Stimulated activated CD8-positive, alpha-beta memory T cell treated with anti-CD3 and anti-CD28 coated beads, Interleukin-7, amount 100 ng/mL, for 4 hours (primary cell): ENCODE results near the gene HIBADH.
"Not testable (repeated sequence)": the region's sequence is repeated elsewhere in the genome, so short reads cannot be mapped to it uniquely, and the experiment has no call there.

ENCODE experiments used
- DNase-seq, 2 donors: peaks; one replicate each; pipeline ENCODE4 v3.0.0-alpha.2; 2020; ENCODE audit warnings: low read depth in 2 of 2

The HIBADH gene

DNA sequence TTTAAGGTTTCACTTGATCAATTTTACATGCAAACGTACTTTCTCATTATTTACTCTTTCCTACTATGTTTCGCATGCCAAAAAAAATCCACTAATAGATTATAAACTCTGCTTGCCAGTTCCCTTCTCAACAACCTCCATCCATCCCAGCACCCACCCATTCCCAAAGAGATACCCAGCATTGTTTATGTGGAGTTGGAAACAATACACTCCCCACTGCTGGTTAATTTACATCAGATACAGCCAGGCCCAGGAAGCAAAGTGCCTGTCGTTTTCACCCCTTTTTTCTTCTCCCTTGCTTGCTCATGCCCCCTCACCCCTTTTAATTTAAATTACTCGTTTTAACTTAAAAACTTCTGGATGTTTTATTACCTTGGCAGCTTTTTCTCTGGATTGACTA lies 59.9 kb downstream of the HIBADH start:
- DNase-seq = no peak

DNA sequence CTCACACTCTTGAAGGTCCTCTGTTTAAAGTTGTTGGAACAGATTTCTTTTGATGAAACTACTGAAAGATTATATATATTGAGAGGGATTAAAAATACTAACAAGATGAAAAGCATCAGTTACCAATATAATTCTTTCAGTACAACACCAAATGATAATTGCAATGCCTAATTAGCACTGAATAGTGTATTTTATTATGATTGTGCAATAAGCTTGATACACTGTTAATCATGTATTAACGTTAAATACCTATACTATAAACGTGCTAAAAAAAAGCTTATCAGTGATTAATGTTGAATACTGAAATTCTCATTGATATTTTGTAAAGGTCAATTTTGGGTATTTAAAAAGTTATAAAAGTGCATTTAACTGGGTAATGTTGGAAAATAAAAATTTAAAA lies 61.5 kb downstream of the HIBADH start:
- no peak for DNase-seq

DNA sequence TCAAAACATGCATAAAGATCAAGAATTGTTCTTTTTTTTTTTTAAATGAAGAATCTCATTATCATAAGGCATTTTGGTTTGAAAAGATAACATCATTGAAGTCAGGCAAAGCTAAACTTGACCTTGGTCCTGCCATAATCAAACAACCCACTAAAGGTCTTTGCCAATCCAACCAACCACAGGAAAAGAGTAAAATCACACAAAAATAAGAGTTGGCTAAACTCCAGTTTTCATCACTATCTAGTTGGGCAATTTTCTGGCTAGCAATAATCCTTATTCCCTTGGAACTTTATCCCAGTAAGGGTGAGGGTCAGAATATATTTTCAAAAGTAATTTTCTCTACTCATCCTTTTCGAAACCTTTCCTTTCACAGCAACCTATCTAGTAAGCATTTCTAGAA lies 62.4 kb downstream of the HIBADH start:
- DNase-seq = no peak

DNA sequence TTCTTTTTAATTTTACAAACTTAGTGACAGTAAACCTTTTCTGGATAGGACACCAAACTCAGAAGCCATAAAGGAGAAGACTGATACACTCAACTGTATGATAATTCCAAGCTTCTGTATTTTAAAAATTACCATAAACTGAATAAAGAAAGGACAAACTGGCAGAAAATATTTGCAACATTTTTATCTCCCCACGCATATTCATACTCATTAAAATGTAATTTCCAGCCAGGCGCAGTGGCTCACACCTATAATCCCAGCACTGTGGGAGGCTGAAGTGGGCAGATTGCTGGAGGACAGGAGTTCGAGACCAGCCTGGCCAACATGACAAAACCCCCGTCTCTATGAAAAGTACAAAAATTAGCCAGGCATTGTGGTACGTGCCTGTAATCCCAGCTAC lies 67.7 kb downstream of the HIBADH start:
- no peak for DNase-seq

DNA sequence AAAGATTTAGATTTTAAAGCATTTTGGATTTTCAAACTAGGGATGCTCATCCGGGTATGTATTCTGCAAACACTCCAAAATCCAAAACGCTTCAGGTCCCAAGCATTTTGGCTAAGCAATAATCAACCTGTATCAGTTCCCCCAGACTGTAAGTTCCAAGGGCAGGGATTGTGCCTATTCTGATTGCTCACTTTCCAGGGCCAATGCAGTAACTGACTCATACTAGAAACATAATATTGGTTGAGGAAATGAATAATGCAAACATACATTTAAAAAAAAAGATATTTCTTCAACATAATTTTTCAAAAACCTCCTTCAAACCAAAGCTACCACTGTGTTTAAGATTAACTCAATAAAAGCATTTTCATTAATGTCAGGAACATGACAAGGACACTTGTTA lies 69.5 kb downstream of the HIBADH start:
- no peak for DNase-seq

DNA sequence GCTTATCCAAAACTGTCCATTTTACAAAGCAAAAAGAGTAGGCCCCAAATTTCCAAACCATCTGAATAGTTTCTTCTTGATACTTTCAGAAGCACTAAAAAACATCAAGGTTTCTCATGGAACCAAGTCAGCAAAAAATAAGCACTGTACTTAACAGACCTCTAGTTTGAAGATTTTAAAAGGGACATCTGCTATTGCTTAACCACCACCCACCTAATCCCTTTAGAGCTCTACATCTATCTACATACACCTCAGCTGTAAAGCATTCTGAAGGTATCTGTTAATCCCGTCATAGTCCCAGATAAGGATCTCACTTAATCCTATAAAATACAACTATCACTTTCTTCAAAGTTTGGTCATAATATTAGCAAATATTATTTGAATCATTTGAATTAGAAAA lies 72.3 kb downstream of the HIBADH start:
- DNase-seq = no peak

DNA sequence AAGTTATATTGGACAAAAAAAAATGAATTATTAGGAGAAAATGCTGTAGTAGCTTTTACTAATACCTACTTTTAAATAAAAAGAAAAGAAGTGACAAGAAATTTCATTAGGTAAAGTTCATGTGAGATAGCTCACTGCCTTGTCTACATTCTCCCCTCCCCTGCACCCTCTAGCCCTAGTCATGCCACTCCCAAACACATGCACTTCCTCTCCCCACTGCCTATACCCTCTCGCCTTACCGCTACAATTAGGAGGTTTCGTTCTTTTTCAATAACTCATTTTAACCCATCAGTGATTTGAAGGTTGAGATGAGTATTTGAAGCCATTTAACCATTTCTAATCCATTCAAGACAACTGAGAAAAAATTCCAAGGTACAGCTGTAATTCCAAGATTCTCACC lies 75.3 kb downstream of the HIBADH start:
- DNase-seq = no peak

DNA sequence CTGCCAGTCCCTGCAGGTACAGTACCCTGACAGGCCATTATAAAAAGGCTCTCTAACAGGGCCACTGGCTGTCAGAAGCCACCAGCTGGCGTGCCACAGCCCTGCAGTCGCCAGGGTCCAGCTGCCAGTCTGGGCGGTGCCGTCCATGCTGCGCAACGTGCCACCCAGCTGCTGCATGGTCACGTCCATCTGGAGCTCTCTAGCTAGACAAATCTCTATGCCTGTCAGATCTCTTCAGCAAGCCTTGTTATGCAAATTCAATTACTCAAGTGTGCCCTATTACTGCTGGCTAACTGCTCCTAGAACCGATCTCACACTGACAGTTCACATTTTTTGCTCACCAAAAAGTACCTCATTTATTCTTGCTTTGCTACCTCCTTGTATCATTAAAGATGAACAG lies 75.9 kb downstream of the HIBADH start:
- no peak for DNase-seq

DNA sequence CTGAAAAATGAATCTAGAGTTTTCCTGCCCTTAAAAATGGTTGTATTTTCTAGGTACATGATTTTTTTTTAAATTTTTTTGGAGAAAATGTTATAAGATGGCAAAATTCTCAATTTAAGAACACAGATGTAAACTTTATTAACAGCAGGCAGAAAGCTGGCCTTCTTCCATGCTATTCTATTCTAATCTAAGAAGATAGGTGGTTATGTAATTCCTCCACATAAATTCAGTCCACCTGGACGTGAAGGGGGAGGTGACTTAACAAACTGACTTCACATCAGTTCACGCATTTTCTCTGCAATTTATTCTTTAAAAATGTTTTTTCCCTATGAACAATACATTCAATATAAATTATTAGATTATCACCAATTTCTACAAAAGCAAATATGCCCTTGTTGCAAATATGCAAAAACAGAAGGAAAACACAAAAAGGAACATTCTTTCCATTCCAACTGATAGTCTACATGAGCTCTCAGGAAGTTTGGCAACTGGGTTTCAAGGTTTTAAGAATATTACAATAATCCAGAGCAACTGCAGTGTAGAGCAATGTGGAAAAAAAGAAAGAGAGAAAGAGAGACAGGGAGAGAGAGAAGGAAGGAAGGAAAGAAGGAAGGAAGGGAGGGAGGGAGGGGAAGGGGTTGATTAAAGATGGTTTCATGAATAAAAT lies 76.8 kb downstream of the HIBADH start:
- no peak for DNase-seq

DNA sequence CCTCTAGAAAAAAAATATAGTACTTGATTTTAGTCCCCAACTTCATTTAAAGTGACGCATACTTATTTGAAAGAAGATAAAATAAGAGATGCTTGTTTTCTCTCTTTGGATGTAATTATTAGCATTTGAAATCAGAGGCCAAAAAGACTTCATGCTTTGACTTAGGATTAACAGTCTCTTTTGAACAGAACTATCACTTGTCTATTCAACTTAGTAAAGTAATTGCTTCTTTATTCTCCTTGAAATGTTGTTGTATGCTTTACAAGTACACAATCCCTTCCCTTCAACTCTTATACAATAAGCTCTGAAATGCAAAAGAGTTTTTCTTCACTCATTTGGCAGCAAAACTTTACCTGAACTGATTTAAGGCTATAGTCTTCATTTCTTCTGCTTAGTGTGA lies 80.8 kb downstream of the HIBADH start:
- DNase-seq = no peak

DNA sequence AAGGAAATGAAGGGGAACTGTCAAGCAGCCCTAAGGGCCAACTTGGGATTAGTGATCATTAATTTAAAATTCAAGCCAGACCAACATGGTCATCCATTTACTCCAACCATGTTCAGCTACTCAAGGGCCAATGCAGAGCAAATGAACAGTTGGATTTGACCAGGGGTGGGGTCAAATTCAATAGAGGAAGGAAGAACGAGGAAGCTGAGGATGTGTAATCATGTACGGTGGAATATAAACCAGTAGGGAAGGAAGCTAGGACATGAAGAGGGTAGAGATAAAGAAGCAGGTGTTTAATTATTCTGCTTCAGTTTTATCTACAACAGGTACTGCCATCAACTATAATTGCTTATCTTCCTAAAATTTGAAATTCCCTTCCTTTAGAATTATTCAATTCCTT lies 81.6 kb downstream of the HIBADH start:
- DNase-seq = no peak

DNA sequence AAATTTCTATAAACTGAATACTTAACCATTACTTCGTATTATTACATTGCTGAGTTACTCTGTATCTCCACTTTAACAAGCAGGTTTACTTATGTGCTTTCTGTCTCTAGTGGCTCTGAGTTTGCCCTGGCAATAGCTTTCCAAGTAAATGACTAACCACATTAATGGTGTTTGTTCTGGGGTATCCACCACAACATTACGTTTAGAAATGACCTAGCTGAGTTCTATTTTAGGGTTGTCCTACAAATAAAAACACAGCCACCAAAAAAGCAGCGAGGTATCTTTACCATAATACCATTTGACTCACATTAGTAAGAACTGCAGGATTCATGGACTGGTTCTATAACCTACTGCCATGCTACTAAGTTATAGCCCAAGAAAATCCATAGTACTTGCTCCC lies 83.1 kb downstream of the HIBADH start:
- no peak for DNase-seq

DNA sequence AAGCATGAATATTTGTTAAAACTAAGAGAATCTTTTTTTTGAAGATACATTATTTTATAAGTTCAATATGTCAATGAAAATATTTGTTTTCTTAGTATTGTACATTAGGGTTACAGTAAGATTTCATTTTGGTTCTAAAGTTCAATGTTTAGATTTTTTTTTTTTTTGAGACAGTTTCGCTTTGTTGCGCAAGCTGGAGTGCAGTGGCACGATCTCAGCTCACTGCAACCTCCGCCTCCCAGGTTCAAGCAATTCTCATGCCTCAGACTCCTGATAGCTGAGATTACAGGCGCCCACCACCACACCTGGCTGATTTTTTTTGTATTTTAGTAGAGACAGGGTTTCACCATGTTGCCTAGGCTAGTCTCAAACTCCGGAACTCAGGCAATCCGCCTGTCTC lies 84.5 kb downstream of the HIBADH start:
- DNase-seq = not testable (repeated sequence)

DNA sequence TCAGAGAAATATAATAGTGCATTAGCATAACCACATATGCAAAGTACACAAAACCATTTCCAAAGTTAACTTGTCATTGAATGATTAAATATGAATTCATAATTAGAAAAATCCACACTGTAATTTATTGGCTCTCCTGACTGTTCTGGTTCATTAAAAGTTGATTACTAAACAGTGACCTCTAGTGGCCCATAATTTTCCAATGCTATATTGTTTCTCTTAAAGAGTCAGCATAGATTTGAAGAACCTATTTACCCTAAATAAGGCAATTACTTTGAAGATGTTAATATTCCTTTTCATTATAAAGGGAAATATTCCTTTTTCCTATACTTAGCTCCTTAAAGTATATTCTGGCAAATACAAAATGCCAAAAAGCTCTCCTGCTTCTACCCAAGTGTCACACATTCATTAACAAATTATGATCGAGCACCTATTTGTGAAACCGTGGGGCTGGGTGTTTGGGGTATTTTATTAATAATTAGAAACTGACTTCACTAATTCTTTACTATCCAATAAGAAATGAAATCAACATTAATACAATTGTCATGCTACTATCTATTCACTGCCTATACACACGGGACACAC lies 86.2 kb downstream of the HIBADH start:
- DNase-seq = no peak

DNA sequence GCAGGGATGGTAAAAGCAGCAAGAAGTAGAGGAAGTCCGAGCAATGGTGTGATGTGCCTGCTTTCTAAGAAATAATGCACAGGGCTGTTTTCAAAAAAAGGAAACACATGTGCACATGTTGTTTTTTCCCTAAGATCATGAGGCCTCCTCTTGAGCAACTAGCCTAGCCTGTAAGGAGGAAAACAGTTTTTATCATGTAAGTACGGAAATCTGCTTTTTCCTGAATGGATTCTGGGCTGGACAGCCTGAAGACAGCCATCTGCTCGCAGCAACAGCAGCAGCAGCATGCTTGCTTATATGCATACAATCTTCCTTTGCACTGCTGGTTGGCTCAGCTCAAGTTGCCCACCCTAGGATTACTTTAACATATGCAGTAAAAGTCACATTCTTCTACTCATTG lies 87.1 kb downstream of the HIBADH start:
- DNase-seq = no peak

DNA sequence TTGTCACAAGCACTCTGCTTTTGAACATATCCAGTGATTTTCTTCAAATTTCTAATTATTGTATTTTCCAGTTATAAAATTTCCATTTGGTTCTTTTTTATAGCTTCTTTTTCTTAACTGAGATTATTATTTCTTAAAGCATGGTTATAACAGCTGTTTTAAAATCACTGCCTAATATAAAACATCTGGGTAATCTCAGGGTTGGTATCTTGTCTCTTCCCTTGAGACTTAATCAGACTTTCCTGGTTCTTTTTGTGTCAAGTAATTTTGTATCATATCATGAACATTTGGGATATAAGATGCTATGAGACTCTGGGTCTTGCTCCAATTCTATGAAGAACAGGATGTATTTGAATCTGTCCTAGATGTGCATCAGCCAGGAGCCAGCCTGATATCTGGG lies 93.6 kb downstream of the HIBADH start:
- DNase-seq = no peak

DNA sequence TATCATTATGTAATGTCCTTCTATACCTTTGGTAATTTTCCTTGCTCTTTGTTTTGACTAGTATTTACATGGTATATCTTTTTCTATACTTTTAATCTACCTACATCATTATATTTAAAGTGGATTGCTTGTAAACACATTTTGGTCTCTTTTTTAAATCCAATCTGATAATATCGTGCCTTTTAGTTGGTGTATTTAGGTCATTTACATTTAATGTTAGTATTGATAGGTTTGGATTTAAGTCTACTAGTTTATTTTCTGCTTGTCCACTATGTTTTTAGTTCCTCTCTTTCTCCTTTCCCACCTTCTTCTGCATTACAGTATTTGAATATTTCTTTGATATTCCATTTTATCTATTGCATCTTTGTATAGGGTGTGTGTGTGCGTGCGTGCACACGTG lies 95.4 kb downstream of the HIBADH start:
- DNase-seq = no peak

DNA sequence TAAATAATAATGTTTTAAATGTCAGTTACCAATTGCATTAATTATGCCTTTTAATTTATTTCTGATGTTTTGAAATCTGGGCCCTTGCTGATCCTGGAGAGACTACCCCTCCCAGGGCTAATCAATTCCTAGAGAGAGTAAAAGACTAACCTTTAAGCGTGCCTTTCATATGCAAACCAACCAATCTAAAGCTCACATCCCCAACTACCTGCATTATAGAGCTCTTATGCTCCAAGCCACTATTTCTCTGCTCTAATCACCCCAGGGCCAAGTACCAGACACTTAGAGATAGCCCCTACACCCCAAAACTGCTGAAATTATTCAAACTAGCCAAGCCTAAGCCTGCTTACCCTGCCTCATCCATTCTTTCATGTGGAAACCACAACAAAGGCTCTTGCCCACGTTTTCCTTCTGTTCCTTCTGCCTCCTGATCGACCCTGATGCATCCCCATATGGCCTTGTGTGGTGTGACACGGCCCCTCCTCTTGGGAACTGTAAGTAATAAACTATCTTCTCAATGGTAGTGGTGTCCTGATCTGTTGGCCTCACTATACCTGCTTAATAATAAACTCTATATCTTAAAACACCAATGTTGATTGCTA lies 97.7 kb downstream of the HIBADH start:
- no peak for DNase-seq

DNA sequence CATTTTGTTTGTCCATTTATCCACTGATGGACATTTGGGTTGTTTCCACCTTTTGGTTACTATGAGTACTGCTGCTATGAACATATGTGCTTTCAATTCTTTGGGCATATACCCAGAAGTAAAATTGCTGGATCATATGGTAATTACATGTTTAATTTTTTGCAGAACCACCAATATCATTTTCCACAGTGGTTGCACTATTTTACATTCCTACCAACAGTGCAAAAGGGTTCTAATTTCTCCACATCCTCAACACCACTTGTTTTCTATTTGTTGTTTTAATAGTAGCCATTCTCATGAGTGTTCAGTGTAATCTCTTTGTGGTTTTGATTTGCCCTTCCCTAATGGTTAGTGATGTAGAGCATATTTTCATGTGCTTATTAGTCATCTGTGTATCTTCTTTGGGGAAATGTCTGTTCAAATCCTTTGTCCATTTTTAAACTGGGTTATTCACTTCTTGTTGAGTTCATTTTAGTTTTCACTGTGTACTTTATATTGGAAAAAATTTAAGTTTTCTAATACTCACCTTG lies 101.9 kb downstream of the HIBADH start:
- DNase-seq = no peak

DNA sequence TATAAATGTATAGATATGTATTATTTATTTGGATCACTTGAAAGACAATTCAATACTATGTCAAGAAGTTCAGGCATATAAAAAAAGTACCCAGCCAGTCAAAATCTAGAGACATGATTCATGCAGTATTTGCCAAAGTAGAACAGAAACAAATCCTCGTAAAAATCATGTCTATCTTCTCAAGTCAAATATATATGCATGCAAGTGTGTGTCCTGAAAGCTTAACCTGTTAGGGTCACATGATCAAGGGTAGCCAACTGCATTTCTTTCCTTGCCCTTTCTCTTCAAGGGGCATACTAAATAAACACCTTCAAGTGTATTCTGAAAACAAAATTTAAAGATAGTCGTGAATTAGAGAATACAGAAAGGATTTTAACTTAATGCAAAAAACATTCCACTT lies 107.0 kb downstream of the HIBADH start:
- no peak for DNase-seq

DNA sequence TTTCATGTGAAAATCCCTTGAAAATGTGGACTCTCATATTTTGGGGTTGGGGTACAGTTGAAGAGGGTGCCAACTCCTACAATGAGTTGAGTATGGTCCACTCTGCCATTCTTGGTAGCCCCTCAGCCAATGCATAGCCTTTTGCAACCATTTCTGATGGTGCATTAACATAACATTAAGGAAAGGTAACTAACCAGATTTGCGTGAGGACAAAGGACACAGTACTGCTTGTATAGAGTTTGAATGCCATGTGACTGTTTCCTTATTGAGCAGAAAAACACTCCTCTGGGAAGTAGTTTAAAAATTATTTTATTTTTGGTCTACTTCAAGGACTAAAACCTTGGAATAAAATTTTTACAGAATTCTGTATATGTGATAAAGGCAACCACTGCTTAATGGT lies 107.9 kb downstream of the HIBADH start:
- no peak for DNase-seq

DNA sequence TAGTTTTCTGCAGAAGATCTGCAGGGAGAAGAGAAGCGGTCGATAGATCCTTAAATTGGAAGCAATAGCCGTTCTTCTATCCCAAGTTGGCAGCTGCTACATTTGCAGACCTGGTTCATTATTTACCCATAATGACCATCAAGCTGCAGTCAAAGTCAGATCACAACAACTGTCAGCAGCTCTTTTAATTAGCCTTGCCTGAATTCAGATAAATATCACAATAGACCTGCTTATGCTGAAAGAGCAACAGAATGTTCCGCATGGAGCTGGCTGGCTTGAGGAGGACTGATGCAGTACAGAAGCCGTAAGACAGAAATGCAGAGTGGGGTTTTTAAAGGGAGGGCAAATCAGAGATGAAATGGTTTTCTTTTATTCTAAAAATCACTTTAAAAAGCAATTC lies 109.4 kb downstream of the HIBADH start:
- DNase-seq = no peak

DNA sequence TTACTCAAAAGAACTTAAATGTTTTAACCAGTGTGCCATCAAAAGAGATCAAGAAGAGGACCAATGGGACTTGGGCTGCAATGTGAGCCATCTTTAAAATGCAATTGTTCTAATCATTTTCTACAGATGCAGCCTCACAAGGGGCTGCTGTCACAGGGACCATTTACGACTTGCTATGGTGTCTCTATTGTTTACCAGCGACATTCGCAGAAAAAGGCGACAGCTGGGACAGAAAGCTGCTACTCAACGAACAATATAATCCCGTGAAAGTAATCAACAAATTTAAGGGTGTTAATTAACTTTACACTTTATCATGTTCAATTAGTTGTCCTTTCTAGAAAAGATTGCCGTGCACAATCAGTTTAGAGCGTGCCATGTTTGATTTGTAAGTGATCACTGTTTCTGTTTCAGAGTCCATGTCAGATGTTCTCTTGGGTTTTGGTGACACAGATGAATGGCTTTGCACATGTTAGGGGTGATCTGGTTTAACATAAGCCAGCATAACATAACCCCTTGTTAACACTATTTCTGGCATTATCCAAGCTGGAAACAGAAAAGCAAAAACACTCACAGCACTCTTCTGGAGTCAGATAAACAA lies 110.8 kb downstream of the HIBADH start:
- no peak for DNase-seq
